Esophagus muscularis mucosa (tissue), 4 donors: ENCODE results near the gene ETV3L. TPM values are rescaled to one million over a fixed set of nuclear protein-coding genes. Genes with fewer than 3 reads are reported as not detected.
"Not testable (repeated sequence)": the region's sequence is repeated elsewhere in the genome, so short reads cannot be mapped to it uniquely, and the experiment has no call there.

Experiments used
- DNase-seq: peaks from one replicate; pipeline ENCODE4 v3.0.0-alpha.2; 2017; ENCODE audit errors: extremely low spot score
- H3K27ac ChIP-seq, 4 donors: fragments of 200-600 bp; sonication (generic); replicated peaks in 1 of 4; 1 replicate in 3 of 4; 2 replicates in 1 of 4; pipeline ENCODE4 v1.5.1; 2016 to 2019; ENCODE audit warnings: mild to moderate bottlenecking in 1 of 4
- H3K27me3 ChIP-seq, 4 donors: fragments of 200-600 bp; sonication (generic); one replicate each; pipeline versions ENCODE4 v1.5.1 to v1.6.0; 2016 to 2019
- H3K36me3 ChIP-seq, 4 donors: fragments of 200-600 bp; sonication (generic); one replicate each; pipeline ENCODE4 v1.5.1; 2016 to 2019
- H3K4me1 ChIP-seq, 4 donors: fragments of 200-600 bp; sonication (generic); one replicate each; pipeline ENCODE4 v1.5.1; 2016 to 2019
- H3K4me3 ChIP-seq, 4 donors: fragments of 200-600 bp; sonication (generic); 1 replicate in 2 of 4; 2 replicates in 2 of 4; pipeline ENCODE4 v1.5.1; 2016 to 2019; ENCODE audit warnings: mild to moderate bottlenecking in 4 of 4, moderate library complexity in 1 of 4
- H3K9me3 ChIP-seq, 4 donors: fragments of 200-600 bp; sonication (generic); 1 replicate in 3 of 4; 2 replicates in 1 of 4; pipeline ENCODE4 v1.5.1; 2016 to 2019
- CTCF ChIP-seq, 3 experiments: fragments of 200-600 bp in 2 of 3; fragments of 450-650 bp in 1 of 3; sonication (generic) in 2 of 3; IDR thresholded peaks; one replicate each; pipeline ENCODE4 v1.5.1; 2017 to 2019; ENCODE audit warnings: antibody characterized with exemption in 3 of 3, mild to moderate bottlenecking in 2 of 3, moderate library complexity in 1 of 3
- EP300 ChIP-seq: sonication (generic); formaldehyde crosslinking; IDR thresholded peaks from one replicate; pipeline ENCODE4 v1.6.1; 2017; ENCODE audit warnings: antibody characterized with exemption
- POLR2A ChIP-seq: fragments of 450-650 bp; IDR thresholded peaks from one replicate; pipeline ENCODE4 v1.6.1; 2017; ENCODE audit warnings: antibody characterized with exemption, moderate library complexity, mild to moderate bottlenecking, low read depth
- POLR2AphosphoS5 ChIP-seq, 2 donors: sonication (generic); formaldehyde crosslinking; IDR thresholded peaks; one replicate each; pipeline ENCODE4 v1.6.1; 2017; ENCODE audit warnings: antibody characterized with exemption in 2 of 2
- WGBS: methylation state at CpG from one replicate; pipeline ENCODE4 v1.1.5; 2018; 5-methylcytosine and 5-hydroxymethylcytosine counted together
- intact Hi-C: fragments of 100-400 bp; cut with DNase I; formaldehyde crosslinking; loops from one replicate; pipeline ENCODE4 v1.15.1; 2023
- total RNA-seq, 4 donors: library from RNA; depleted of rRNA; stranded (reverse); fragments of >200 nt; gene quantifications; one replicate each; pipeline versions ENCODE4 v1.1.0 to v1.2.1, GENCODE V29; 2016

ETV3L gene
- total RNA-seq, 4 donors from 2014 or later: not detected

- Histone ChIP-seq H3K4me1 (peaks cover 0 to 9% (median 8%) of the 10 kb centered on the region in 4 donors), H3K27ac (no peak overlapping the region), H3K36me3 (no peaks in the 10 kb centered on the region), H3K27me3 (peaks cover 0 to 4% (median 0%) of the 10 kb centered on the region in 4 donors), H3K9me3 (no peaks in the 10 kb centered on the region), H3K4me3 (peak overlapping the region; percentile 17 to 42 (median 22))
- WGBS: 47% methylated on average over 15 of the region's 35 CpGs
- DNase-seq: peak; percentile 92
- peak in 1 of 2 donors; percentile 38 for TF ChIP-seq POLR2AphosphoS5 (IDR thresholded peaks at IDR 0.05)
- peak; percentile 60 to 78 (median 67) for TF ChIP-seq CTCF (IDR thresholded peaks at IDR 0.05)
- TF ChIP-seq EP300: no peak
- intact Hi-C loops: loop anchor here (10.0 kb wide), 1 partner anchor 89 kb away; no protein-coding TSS in a partner anchor
Measured at GRCh38 chr1:157073944-157074685, 25.5 kb downstream of the ETV3L start.

GRCh38 chr1:157069601-157070000, 30.0 kb downstream of the ETV3L start:
- no peak overlapping the region for H3K4me3 ChIP-seq
- H3K27ac ChIP-seq: no peak overlapping the region
- H3K27me3 ChIP-seq: peaks cover 0 to 4% (median 0%) of the 10 kb centered on the region in 4 donors
- H3K4me1 ChIP-seq: peaks cover 0 to 9% (median 8%) of the 10 kb centered on the region in 4 donors
- H3K36me3 ChIP-seq: no peaks in the 10 kb centered on the region
- WGBS: 87% methylated on average over 2 of the region's 2 CpGs
- H3K9me3 ChIP-seq: no peaks in the 10 kb centered on the region
- no peak for TF ChIP-seq CTCF (IDR thresholded peaks at IDR 0.05)
- no peak for TF ChIP-seq EP300
- no peak for TF ChIP-seq POLR2A
- TF ChIP-seq POLR2AphosphoS5 (IDR thresholded peaks at IDR 0.05): no peak
- intact Hi-C loops: loop anchor here (10.0 kb wide), 1 partner anchor 65 kb away; no protein-coding TSS in a partner anchor
- peak; percentile 60 for DNase-seq

GRCh38 chr1:157059241-157059640, 40.4 kb downstream of the ETV3L start:
- intact Hi-C loops, H3K9me3 ChIP-seq, H3K27ac ChIP-seq, H3K36me3 ChIP-seq, DNase-seq, H3K4me1 ChIP-seq, H3K4me3 ChIP-seq, H3K27me3 ChIP-seq: not testable (repeated sequence)
- 73% methylated on average over 3 of the region's 3 CpGs for WGBS

- no peaks in the 10 kb centered on the region for H3K4me1 ChIP-seq
- no peak for TF ChIP-seq POLR2A
- TF ChIP-seq EP300: no peak
- TF ChIP-seq POLR2AphosphoS5 (IDR thresholded peaks at IDR 0.05): no peak
- TF ChIP-seq CTCF (IDR thresholded peaks at IDR 0.05): no peak
- no peaks in the 10 kb centered on the region for H3K27me3 ChIP-seq
- intact Hi-C loops: no loop called here
- no peaks in the 10 kb centered on the region for H3K36me3 ChIP-seq
- H3K9me3 ChIP-seq: peaks cover 0 to 11% (median 3%) of the 10 kb centered on the region in 4 donors
- H3K4me3 ChIP-seq: no peak overlapping the region
- H3K27ac ChIP-seq: no peak overlapping the region
- 74% methylated on average over 1 of the region's 1 CpG for WGBS
- DNase-seq: no peak
Measured at GRCh38 chr1:157056269-157056668, 43.3 kb downstream of the ETV3L start.

GRCh38 chr1:157055729-157056128, 43.9 kb downstream of the ETV3L start:
- DNase-seq, intact Hi-C loops, H3K27ac ChIP-seq, H3K4me1 ChIP-seq, H3K36me3 ChIP-seq, H3K27me3 ChIP-seq, H3K4me3 ChIP-seq: not testable (repeated sequence)
- WGBS: 89% methylated on average over 5 of the region's 5 CpGs
- H3K9me3 ChIP-seq: peaks cover 0 to 11% (median 3%) of the 10 kb centered on the region in 4 donors
